Measurements from ENCODE around the gene KXD1.
A peak's percentile ranks its signal among the peaks of the same experiment; 100 is the strongest.
"Not testable (repeated sequence)": the region's sequence is repeated elsewhere in the genome, so short reads cannot be mapped to it uniquely, and the experiment has no call there.

Gene KXD1

GRCh38 chr19:18580311-18580710, 22.6 kb downstream of the KXD1 start:
- no peak for DNase-seq (ENCODE audit: low read depth)

DNA sequence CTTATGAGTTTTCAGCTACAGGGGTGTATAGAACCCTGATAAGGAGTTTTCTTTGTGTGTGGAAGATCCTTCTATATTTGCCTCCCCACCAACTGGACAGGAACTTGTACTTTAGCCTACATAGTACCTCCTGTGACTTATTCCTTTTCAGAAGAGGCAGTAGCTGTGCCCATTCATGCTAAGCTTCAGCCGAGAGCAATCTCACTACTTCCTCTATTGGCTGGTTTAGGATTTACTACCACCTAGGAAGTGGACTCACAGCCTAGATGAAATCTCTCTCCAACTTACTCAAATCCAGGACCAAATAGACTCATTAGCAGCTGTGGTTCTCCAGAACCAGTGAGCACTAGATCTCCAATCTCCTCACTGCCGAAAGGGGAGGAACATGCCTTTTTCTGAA, 28.6 kb downstream of the KXD1 start:
- no peak for DNase-seq (ENCODE audit: low read depth)

- DNase-seq (ENCODE audit: low read depth): no peak
Observed at GRCh38 chr19:18587561-18587960, 29.9 kb downstream of the KXD1 start.

DNA sequence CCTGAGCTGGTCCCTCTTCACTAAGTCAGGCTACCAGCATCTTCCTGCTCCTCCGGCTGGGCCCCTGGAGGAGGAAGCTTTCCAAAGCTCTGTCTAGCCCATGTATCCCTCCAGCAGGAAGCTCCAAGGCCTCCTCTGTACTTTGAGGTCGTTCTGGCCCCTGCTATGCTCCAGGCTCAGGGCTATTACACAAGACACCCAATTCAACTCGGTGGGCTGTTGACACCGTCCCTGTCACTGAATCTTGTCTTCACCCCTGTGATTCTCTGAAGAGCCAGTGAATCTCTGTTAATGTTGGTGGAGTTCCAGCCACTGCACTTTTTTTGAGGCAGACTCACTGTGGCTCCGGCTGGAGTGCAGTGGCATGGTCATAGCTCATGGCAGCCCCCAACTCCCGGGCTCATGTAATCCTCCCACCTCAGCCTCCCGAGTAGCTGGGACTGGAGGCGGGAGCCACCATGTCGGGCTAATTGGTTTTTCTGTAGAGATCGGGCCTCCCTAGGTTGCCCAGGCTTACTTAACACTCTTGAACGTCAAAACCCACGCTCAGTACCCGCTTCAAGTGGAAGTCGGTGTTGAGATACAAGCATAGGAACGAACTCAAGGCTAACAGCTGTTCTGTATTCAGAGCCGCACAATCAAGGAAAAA, 30.4 kb downstream of the KXD1 start:
- DNase-seq (ENCODE audit: low read depth): no peak

DNA sequence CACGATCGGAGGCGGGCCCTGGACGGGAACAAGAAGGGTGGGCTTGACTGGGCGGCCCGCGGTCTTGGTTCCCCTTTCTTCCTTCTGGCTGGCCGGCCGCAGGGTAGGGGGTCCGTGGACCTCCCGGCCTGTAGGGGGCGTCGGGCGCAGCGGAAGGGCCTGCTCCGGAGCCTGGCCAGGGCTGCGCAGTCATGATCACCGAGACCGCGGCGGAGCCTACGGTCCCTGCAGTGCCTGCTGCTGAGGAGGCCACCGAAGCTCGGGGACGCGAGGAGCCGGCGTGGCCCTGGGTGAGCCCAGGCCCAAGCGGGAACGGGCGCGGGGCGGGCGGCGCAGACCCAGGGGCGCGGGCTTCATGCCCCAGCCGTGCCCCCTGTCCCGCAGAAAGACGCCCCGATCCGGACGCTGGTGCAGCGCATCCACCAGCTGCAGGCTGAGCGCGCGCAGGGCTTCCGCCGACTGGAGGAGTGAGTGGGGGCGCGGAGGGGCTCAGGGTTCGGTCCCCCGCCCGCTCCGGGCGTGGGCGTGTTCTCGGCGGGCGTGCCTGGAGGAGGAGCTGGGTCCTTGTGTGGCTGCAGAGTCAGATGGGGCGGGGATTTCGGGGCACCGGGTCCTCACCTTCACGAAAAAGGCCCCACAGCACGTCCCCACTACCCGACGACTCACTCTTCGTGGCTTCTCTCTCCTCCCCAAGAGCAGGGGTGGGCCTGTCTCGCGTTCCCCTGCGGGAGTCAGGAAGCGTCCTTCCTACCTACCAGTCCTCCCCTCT, 31.1 kb downstream of the KXD1 start, which contains the start of gene REX1BD:
REX1BD (plus strand) TSS at position 188 of the 769 bp plus-strand sequence; CDS start at position 192, 4 bp downstream.
- DNase-seq (ENCODE audit: low read depth): peak; percentile 85

- DNase-seq (ENCODE audit: low read depth): no peak
Observed at GRCh38 chr19:18589380-18590272, 32.0 kb downstream of the KXD1 start.

DNA sequence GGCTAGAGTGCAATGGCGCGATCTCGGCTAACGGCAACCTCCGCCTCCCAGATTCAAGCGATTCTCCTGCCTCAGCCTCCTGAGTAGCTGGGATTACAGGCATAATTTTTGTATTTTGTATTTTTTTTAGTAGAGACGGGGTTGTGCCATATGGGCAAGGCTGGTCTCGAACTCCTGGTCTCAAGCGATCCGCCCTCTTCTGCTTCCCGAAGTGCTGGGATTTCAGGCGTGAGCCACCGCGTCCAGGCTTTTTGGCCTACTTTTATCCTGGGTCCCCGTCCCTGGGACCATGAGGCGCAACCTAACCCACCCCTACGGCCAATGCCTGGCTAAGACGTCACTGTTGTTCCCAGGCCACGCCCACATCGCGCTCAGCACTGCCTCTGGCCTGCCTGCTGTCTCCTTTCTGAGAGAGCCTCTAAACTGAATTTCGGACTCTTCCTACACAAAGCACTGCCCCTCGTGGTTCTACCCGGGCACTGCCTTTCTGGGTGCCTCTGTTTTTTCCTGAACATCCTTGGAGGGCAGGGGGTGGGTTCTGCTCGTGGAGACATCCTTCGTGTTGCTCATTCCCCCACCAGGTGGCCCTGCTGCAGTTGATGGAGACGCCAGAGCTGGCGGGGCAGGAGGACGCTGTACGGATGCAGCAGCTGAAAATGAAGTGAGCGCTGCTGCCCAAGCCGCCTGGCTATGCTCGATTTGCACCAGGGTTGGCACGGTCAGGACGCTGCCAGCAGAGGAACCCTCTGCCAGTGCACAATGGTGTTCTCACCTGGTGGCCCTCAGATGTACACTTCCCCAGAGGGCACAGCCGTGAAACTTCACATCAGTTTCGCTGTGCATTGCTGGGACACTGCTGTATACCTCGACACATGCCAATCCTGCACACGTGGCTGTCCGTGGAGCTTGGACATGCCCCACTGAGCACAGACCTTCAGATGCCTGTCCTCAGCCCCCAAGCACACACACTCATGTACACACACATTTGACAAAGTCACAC, 32.9 kb downstream of the KXD1 start:
- no peak for DNase-seq (ENCODE audit: low read depth)

DNA sequence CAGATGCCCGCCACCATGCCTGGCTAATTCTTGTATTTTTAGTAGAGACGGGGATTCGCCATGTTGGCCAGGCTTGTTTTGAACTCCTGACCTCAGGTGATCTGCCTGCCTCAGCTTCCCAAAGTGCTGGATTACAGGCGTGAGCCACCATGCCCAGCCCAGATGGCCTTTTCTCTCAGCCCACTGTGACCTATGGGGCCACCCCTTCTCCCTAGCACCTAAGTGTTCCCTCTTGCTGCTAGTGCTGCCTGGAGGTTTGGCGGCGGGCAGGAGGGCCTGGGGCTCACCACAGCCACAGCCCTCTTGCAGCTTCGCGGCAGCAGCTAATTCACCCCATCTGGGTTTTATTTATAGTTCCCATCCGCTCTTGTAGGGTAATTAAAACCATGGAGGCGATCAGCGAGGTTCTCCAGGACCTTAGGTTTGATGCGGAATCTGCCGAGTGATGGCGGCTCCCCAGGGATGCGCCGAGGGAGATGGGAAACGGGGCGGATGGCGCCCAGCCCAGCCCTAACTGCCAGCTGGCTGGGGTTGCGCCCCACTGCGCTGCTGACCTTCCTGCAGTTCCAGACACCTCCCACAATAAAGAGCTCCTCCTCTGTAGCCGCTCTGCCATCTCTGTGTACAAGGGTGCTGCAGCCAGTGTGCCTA, 34.2 kb downstream of the KXD1 start:
- no peak for DNase-seq (ENCODE audit: low read depth)

GRCh38 chr19:18592732-18593131, 35.1 kb downstream of the KXD1 start:
- not testable (repeated sequence) for DNase-seq (ENCODE audit: low read depth)

GRCh38 chr19:18593367-18594095, 35.9 kb downstream of the KXD1 start:
- no peak for DNase-seq (ENCODE audit: low read depth)

- peak; percentile 67 for DNase-seq (ENCODE audit: low read depth)
Observed at GRCh38 chr19:18594096-18594823, 36.6 kb downstream of the KXD1 start.

DNA sequence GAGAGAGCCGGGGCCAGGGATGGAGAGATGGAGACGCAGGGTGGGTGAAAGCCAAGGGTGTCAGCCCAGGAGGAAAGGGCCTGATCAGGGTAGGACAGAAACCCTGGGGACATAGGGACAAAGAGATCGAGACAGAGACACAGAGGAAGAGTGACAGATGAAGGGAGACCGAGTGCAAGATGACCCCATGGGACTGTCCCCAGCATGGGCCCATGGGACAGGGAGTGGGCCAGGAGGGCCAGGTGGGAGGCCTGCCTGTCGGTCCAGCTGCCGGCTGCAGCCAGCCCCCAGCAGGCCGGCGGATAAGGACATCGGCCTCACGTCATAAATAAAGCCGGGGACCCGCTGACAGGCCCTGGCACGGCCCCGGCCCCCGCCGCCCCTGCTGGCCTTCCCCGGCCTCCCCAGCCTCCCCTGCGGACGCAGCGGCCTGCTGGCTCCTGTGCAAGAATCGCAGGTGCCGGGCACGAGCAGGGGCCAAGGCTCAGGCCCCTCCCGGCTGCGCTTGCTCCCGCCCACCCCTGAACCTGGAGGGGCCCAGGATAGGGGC, 37.2 kb downstream of the KXD1 start:
- DNase-seq (ENCODE audit: low read depth): no peak

DNA sequence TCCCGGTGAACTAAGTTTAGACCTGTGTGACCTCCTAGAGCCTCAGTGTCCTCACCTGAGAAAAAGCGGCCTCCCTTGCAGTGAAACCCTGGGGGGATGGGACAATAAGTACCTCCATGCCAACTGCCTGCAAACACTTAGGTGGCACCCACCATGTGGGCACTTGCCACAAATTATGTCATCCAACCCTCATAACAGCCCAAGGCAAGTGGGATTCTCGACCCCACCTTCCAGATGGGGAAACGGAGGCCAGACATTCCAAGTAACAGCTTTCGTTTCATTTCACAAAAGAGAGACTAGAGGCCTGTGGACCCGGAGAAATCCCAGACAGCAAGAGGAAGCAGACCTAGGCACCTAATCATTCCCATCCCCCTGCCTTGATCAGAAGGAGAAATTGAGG, 37.8 kb downstream of the KXD1 start:
- no peak for DNase-seq (ENCODE audit: low read depth)

DNA sequence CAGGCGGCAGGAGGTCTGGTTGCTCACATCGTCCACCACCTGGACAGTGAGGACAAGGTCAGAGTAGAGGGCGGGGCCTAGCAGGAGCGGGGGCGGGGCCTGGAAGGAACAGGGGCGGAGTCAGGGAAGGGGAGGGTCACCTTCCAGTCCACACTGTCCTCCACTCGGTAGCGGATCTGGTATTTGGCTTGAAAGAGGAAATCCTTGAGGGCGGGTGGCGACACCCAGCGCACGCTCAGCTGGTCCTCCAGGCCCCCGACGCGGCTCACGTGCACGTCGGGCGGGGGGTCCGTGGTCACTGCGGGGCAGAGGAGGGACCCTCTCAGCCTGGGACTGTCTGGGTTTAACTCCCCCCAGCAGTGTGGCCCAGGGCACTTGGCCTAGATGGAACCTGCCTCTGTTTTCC, 39.1 kb downstream of the KXD1 start:
- DNase-seq (ENCODE audit: low read depth): no peak

DNA sequence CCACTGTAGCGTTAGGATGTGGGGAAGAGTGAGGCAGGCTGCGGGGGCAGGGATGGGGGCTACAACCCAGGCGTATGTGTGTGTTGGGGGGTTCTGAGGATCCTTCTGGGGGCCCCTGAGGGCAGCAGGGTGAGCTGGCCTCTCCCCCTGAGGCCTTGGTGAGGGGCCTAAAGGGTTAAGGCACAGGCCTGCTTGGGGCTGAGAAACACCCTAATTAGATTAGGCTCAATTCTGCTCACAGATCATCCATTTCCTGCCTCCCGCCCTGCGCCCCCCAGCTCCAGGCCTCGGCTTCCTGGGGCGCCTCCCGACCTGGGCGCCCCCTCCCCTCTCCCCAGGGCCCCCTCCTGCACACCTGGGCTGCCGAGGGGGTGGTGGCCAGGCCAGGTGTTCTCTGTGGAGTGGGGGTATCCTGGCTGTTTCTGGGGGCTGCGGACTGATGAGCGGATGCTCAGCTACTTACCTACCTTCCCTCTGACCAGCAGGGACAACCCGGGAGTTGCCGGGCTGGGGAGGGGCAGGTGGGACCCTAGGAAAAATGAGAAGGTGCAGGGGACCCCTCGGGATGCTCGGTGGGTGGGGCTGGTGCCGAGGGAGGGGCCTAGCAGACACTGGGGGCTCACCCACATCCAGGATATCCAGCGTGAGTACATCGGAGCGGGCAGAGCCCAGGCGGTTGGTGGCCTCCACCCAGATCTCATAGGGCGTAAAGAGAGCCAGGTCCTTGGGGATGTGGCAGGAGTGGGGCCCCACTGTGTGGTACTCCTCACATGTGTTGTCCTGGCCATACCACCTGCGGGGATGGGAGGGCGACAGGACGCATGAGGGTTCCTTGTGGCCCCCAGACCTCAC, 40.4 kb downstream of the KXD1 start:
- DNase-seq (ENCODE audit: low read depth): no peak

DNA sequence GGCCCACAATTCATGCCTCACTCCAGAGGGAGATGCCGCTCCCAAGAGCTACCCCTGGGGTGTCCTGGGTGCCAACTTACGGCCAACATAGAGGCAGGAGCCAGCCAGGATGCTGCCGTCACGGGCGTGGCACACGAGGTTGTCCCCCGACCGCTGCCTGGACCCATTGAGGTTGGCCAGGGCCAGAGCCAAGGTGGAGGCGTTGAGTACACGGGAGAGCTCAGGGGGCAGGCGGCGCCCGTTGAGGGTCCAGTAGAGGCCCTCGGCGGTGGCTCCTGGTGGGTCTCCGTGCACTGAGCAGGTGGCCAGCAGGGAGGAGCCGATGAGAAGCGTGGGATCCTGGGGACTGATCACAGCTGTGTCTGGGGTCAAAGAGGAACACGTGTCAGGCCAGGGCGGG, 41.8 kb downstream of the KXD1 start:
- DNase-seq (ENCODE audit: low read depth): no peak

- not testable (repeated sequence) for DNase-seq (ENCODE audit: low read depth)
Observed at GRCh38 chr19:18600692-18601397, 43.2 kb downstream of the KXD1 start.
